Activated B cell treated with CpG ODN at 0.5 μM for 24 hours (primary cell): Measurements from ENCODE around the gene ACTR1A. TPM values are rescaled to one million over a fixed set of nuclear protein-coding genes. Genes with fewer than 3 reads are reported as not detected.
A peak's percentile ranks its signal among the peaks of the same experiment; 100 is the strongest.

Experiments used
- ATAC-seq: fragments of 200-7000 bp; cut with Tn5 transposase; one replicate; pipeline ENCODE4 v1.10.0; 2021; ENCODE audit warnings: low read depth, mild to moderate bottlenecking, moderate library complexity
- CTCF ChIA-PET: fragments of 350-600 bp; sonication (Branson Sonifier 250); formaldehyde crosslinking; loops from one replicate; lab custom pipeline; 2021; ENCODE audit warnings: antibody characterized with exemption; lab: Charles Lee
- POLR2A ChIA-PET: fragments of 350-600 bp; sonication (Branson Sonifier 250); formaldehyde crosslinking; loops from one replicate; lab custom pipeline; 2021; ENCODE audit warnings: antibody characterized with exemption; lab: Charles Lee
- DNase-seq: peaks from one replicate; pipeline ENCODE4 v3.0.0; 2022
- H3K27ac Mint-ChIP-seq: one replicate; pipeline ENCODE4 v1.8.0; 2020; ENCODE audit warnings: mixed read lengths
- H3K27me3 Mint-ChIP-seq: one replicate; pipeline ENCODE4 v1.8.0; 2021; ENCODE audit warnings: mixed read lengths
- H3K36me3 Mint-ChIP-seq: one replicate; pipeline ENCODE4 v1.8.0; 2021; ENCODE audit warnings: low read depth, mixed read lengths
- H3K4me1 Mint-ChIP-seq: one replicate; pipeline ENCODE4 v1.8.0; 2021; ENCODE audit warnings: mixed read lengths
- H3K4me3 Mint-ChIP-seq: one replicate; pipeline ENCODE4 v1.8.0; 2020; ENCODE audit warnings: mild to moderate bottlenecking, mixed read lengths
- H3K9me3 Mint-ChIP-seq: one replicate; pipeline ENCODE4 v1.8.0; 2020; ENCODE audit warnings: mixed read lengths
- intact Hi-C: fragments of 100-400 bp; cut with micrococcal nuclease; formaldehyde crosslinking; loops from one replicate; pipeline ENCODE4 v1.15.1; 2024
- total RNA-seq: library from RNA; stranded (reverse); gene quantifications from 2 replicates; pipeline ENCODE4 v1.2.3, GENCODE V29; 2022
- TF ChIP-seq, protein P1 (sequence below): fragments of 200-600 bp; IDR thresholded peaks from one replicate; pipeline ENCODE4 v1.8.0; 2022; ENCODE audit warnings: antibody characterized with exemption, mild to moderate bottlenecking

Gene ACTR1A
- total RNA-seq, 1 donor from 2014 or later = 71.9 TPM

DNA sequence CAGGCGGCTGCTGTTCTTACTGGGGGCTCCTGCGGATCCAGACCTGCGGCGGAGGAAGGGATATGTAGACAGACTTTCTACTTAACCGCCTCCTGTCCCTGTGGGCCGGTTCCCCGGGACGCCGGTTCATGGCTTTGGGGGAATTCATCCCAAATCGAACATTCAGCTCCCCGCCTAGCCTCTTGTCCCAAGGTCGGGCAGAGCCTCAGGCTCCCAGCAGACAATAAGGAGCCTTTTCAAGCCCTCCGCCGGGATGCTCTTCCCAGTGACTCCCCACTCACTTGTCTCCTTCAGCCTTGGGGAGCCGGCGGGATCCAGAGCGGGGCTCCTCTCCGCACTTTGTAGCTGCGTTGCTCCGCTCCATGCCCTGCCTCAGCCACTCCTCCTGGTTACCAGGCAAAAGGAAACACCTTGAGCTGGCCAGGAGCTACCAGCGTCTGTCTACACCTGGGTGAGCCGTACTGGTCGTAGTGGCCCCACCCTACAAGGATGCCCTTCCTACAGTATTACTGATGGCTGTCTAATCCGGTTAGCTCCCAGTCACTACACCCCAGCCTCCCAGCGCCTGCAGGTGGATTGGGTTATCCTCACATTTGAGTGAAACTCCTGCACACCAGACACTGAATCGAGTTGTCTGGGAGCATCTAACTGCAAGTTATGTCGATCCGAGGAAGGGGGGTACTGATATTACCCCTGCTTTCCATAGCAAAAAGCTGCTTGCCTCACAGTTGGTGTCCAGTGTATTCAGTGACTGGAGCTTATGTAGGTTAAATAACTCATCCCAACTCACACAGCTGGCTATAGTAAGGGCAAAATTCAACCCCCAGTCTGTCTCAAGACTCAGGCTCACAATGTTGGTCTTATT lies 51.2 kb downstream of the ACTR1A start, which contains the start of gene C10orf95:
Gene C10orf95, minus strand, starts transcription at position 439 of the 865 bp plus-strand sequence. CDS start 450 bp downstream, outside the sequence.
- ATAC-seq (no peak), DNase-seq (no peak)
- intact Hi-C loops = no loop called here
- Mint-ChIP-seq H3K4me3 (peak within 1 kb of the TSS; percentile 79), H3K27me3 (no peaks in the 10 kb centered on the region), H3K4me1 (peaks cover 24% of the 10 kb centered on the region), H3K36me3 (peaks cover 24% of the 10 kb centered on the region), H3K27ac (peak within 1 kb of the TSS; percentile 75), H3K9me3 (no peaks in the 10 kb centered on the region)
- TF ChIP-seq, protein P1, sequence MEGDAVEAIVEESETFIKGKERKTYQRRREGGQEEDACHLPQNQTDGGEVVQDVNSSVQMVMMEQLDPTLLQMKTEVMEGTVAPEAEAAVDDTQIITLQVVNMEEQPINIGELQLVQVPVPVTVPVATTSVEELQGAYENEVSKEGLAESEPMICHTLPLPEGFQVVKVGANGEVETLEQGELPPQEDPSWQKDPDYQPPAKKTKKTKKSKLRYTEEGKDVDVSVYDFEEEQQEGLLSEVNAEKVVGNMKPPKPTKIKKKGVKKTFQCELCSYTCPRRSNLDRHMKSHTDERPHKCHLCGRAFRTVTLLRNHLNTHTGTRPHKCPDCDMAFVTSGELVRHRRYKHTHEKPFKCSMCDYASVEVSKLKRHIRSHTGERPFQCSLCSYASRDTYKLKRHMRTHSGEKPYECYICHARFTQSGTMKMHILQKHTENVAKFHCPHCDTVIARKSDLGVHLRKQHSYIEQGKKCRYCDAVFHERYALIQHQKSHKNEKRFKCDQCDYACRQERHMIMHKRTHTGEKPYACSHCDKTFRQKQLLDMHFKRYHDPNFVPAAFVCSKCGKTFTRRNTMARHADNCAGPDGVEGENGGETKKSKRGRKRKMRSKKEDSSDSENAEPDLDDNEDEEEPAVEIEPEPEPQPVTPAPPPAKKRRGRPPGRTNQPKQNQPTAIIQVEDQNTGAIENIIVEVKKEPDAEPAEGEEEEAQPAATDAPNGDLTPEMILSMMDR = no peak
- ChIA-PET CTCF (interaction anchor here (1.0 to 2.1 kb wide), 4 partner anchors 16 to 221 kb away, joined by 3 to 10 read pairs (median 4); partner anchors contain the start of gene CUEDC2), POLR2A (interaction anchor here (0.6 to 6.2 kb wide), 17 partner anchors 10 to 629 kb away, joined by 3 to 104 read pairs (median 9); partner anchors contain the start of genes ACTR1A, CUEDC2, FBXL15 and NFKB2)

DNA sequence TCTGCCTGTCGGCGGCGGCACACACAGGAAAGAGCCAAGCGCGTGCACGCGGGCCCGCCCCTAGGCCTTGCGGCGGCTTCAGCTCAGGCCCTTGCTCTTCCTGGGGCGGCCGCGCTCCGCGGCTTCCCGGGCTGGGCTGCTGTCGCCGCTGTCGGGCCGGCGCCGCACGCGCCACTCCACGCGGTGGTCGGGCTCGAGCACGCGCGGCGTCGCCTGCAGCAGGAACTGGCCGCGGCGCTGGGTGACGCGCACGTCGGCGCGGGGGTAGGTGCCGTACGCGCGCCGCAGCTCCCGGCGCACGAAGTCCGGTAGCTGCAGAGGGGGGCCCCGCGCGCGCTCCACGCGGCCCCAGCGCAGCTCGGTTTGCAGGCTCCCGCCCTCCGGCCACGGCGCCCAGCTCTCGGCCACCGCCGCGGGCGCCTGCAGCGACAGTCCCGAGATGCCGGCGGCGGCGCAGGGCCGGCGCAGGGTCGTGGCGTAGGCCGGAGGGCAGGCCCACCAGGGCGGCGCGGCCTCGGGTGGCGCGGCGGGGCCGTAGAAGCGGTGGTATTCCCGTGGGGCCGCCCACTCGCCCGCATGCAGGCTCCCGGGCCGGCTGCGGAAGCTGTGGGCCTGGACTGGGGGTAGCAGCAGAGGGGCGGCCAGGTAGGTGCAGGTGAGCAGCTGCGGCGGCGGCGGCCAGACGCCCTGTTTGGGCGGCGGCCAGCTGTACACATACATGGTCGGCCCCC lies 52.0 kb downstream of the ACTR1A start:
- ATAC-seq (peak; percentile 82), DNase-seq (peak; percentile 84)
- Mint-ChIP-seq H3K36me3 (peaks cover 21% of the 10 kb centered on the region), H3K4me3 (peak overlapping the region; percentile 92), H3K9me3 (no peaks in the 10 kb centered on the region), H3K27ac (peak overlapping the region; percentile 94), H3K4me1 (peaks cover 24% of the 10 kb centered on the region), H3K27me3 (no peaks in the 10 kb centered on the region)
- intact Hi-C loops = loop anchor here (1.0 kb wide), 4 partner anchors 11 to 56 kb away; partner anchors contain the start of gene ACTR1A
- POLR2A ChIA-PET = interaction anchor here (0.6 to 6.2 kb wide), 22 partner anchors 10 to 329 kb away, joined by 3 to 104 read pairs (median 5); partner anchors contain the start of genes ACTR1A, CUEDC2, FBXL15 and GBF1
- TF ChIP-seq, protein P1 = no peak
- CTCF ChIA-PET = interaction anchor here (0.6 to 2.1 kb wide), 6 partner anchors 16 to 220 kb away, joined by 3 to 10 read pairs (median 4); partner anchors contain the start of gene CUEDC2

DNA sequence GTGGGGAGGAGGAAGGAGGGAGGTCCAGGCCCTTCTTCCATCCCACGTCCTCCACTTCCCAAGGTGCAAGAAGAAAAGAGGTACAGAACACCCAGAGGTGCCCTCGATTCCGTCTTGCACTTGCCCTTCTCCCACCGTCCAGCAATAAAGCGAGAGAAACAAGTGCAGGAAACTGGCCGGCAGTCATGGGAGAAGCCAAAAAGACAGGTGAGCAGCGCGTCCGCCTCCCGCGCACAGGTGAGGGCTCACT lies 52.5 kb downstream of the ACTR1A start:
- ATAC-seq (peak; percentile 8), DNase-seq (no peak)
- CTCF ChIA-PET = interaction anchor here (0.6 to 2.1 kb wide), 3 partner anchors 17 to 220 kb away, joined by 3 to 10 read pairs (median 3); partner anchors contain the start of gene CUEDC2
- H3K4me3 Mint-ChIP-seq = peak overlapping the region; percentile 92
- H3K4me1 Mint-ChIP-seq = peaks cover 24% of the 10 kb centered on the region
- TF ChIP-seq, protein P1 = no peak
- POLR2A ChIA-PET = interaction anchor here (0.6 to 6.2 kb wide), 21 partner anchors 9 to 329 kb away, joined by 3 to 104 read pairs (median 5); partner anchors contain the start of genes ACTR1A, CUEDC2, FBXL15 and GBF1
- intact Hi-C loops = loop anchor here (1.0 kb wide), 4 partner anchors 11 to 56 kb away; partner anchors contain the start of gene ACTR1A
- no peaks in the 10 kb centered on the region for H3K27me3 Mint-ChIP-seq
- peaks cover 17% of the 10 kb centered on the region for H3K36me3 Mint-ChIP-seq
- peak overlapping the region; percentile 94 for H3K27ac Mint-ChIP-seq
- H3K9me3 Mint-ChIP-seq = no peaks in the 10 kb centered on the region

DNA sequence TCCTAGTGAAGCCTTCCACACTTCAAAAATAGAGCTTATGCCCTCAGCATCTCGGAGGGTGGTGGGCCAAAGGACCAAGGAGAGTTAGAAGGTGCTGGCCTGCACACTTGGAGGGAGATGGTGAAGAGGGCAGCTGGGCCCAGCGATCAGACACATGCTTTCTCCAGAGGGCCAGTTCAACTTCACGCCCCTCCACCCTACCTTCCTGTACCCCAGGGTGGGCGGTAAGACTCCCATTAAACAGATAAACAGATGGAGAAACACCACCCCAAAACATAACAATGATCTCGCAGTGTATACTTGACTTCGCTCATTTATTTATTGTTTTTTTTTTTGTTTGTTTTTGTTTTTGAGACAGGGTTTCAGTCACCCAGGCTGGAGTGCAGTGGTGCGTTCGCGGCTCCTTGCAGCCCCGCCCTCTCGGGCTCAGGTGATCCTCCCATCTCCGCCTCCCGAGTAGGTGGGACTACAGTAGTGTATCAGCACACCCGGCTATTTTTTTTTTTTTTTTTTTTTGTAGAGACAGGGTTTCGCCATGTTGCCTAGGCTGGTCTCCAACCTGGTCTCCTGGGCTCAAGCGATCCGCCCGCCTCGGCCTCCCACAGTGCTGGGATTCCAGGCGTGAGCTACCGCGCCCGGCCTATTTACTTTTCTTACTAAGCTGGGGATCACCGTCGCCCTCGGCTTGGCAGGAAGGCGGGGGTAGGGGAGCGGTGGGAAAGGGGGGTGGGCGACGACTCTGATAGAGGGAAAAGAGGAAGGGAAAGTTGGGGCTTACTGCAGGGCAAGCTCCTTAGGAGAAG lies 53.0 kb downstream of the ACTR1A start:
- H3K27ac Mint-ChIP-seq = peak overlapping the region; percentile 94
- CTCF ChIA-PET = interaction anchor here (0.6 to 2.1 kb wide), 2 partner anchors 97 to 219 kb away, joined by 3 to 10 read pairs; no protein-coding TSS in a partner anchor
- TF ChIP-seq, protein P1 = no peak
- ATAC-seq (peak; percentile 66), DNase-seq (peak; percentile 66)
- peaks cover 24% of the 10 kb centered on the region for H3K4me1 Mint-ChIP-seq
- no peaks in the 10 kb centered on the region for H3K9me3 Mint-ChIP-seq
- H3K4me3 Mint-ChIP-seq = peak overlapping the region; percentile 92
- peaks cover 13% of the 10 kb centered on the region for H3K36me3 Mint-ChIP-seq
- no peaks in the 10 kb centered on the region for H3K27me3 Mint-ChIP-seq
- POLR2A ChIA-PET = interaction anchor here (0.6 to 6.2 kb wide), 21 partner anchors 9 to 472 kb away, joined by 3 to 104 read pairs (median 4); partner anchors contain the start of genes ACTR1A, CUEDC2, FBXL15 and GBF1
- intact Hi-C loops = loop anchor here (1.0 kb wide), 5 partner anchors 12 to 55 kb away; partner anchors contain the start of genes ACTR1A and CUEDC2
